Fibroblast of lung (primary cell): ENCODE results near the gene PLEKHA6.

Source experiments
- CTCF ChIP-seq, 2 donors: IDR thresholded peaks in 1 of 2; conservative IDR thresholded peaks in 1 of 2; 1 replicate in 1 of 2; 2 replicates in 1 of 2; pipeline ENCODE4 v1.5.1; 2011 to 2012; ENCODE audit warnings: low read length in 2 of 2, control low read depth in 1 of 2, inconsistent platforms in 1 of 2, low read depth in 1 of 2, mild to moderate bottlenecking in 1 of 2
- EZH2 ChIP-seq: IDR thresholded peaks from 2 replicates; pipeline ENCODE4 v1.5.1; 2012; ENCODE audit warnings: low read length, control low read depth, mild to moderate bottlenecking; ENCODE audit errors: missing control alignments

GRCh38 chr1:204319462-204319861 lies 40.3 kb downstream of the PLEKHA6 start:
- TF ChIP-seq CTCF (conservative IDR thresholded peaks at IDR 0.05 in 1 of 2, IDR thresholded peaks at IDR 0.05 in 1 of 2; ENCODE audit: low read depth in 1 of 2, low read length in 2 of 2) (no peak), EZH2 (no peak)
